ENCODE measurements around the gene FILIP1L.

DNA sequence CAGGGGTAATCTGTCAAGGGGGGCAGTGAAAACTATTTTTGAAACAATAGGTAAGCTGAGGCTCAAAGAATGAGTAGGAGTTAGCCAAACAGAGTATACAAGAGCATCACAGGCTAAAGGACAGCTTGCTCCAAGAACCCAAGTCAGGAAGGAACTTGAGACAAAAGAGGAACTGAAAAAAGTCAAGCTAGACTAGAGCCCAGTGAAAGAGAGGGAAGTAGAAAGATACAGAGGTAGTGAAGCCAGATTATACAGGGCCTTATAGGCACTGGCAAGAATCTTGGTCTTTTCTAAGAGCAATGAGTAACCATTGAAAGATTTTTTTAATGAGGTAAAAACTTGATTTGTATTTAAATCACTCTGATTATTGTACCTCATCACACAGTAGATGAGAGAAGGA is 69.9 kb downstream of the FILIP1L start:
- TF ChIP-seq, protein P1, sequence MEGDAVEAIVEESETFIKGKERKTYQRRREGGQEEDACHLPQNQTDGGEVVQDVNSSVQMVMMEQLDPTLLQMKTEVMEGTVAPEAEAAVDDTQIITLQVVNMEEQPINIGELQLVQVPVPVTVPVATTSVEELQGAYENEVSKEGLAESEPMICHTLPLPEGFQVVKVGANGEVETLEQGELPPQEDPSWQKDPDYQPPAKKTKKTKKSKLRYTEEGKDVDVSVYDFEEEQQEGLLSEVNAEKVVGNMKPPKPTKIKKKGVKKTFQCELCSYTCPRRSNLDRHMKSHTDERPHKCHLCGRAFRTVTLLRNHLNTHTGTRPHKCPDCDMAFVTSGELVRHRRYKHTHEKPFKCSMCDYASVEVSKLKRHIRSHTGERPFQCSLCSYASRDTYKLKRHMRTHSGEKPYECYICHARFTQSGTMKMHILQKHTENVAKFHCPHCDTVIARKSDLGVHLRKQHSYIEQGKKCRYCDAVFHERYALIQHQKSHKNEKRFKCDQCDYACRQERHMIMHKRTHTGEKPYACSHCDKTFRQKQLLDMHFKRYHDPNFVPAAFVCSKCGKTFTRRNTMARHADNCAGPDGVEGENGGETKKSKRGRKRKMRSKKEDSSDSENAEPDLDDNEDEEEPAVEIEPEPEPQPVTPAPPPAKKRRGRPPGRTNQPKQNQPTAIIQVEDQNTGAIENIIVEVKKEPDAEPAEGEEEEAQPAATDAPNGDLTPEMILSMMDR (IDR thresholded peaks at IDR 0.05 in 4 of 5, conservative IDR thresholded peaks at IDR 0.05 in 1 of 5) = no peak
- no peak for TF ChIP-seq POLR2A (IDR thresholded peaks at IDR 0.05)
